OCI-LY1 (cell line): ENCODE measurements around the gene LARP4.

Experiments used
- CTCF ChIP-seq: fragments of 200-600 bp; sonication (generic), shearing (Covaris generic); IDR thresholded peaks from 2 replicates; pipeline ENCODE4 v1.5.1; 2017; ENCODE audit warnings: mild to moderate bottlenecking, antibody characterized with exemption, low read length, moderate library complexity, mixed read lengths
- EZH2 ChIP-seq: fragments of 200-600 bp; sonication (generic), shearing (Covaris generic); IDR thresholded peaks from 2 replicates; pipeline ENCODE4 v1.8.0; 2017; ENCODE audit warnings: borderline replicate concordance, mixed run types, mild to moderate bottlenecking, antibody characterized with exemption, low read length, moderate library complexity, mixed read lengths

GRCh38 chr12:50467439-50467838 is 66.8 kb downstream of the LARP4 start:
- TF ChIP-seq CTCF = no peak
- no peak for TF ChIP-seq EZH2
